ENCODE data around the gene YPEL2. TPM values are rescaled to one million over a fixed set of nuclear protein-coding genes. Genes with fewer than 3 reads are reported as not detected.

YPEL2 gene
- total RNA-seq, 1 experiment from 2014 or later: 4.7 TPM

DNA sequence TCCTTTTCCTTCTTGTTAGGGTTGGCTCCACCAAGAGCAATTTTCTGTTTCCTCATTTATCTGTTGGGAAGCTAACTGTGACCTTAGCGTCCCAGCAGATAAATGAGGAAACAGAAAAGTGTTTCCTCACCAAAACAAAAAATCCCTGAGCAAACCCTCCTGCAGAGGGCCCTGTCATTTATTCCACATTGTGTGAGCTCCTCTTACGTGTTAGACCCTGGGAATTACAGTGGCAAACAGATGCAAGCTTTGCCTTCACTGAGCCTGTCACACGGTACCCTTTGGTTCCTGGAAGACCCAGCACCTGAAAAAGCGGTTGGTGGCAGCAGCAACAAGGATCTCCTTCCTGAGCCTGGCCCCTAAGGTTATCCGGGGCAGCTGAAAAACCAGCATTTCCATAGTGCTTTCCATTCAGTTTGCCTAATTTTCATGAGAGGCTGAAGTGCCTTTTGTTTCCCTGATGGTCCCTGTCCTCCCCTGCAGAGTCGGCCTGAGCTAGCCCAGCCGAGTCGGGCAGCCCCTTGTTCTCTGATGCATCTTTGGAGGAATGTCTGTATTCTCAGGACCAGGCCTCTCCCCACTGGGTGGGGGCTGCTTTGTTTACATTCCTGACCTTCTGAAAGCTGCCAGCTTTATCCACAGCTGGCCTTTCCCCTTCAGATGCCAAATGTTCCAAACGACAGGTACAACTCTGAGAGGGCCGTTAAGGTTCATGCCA is 34.7 kb downstream of the YPEL2 start:
- Histone ChIP-seq H3K9ac (ENCODE audit: low read length) (no peak overlapping the region), H3K27ac (ENCODE audit: low read depth, low read length) (no peak overlapping the region), H3K4me1 (ENCODE audit: control insufficient read depth in 1 of 2, insufficient read depth in 2 of 2, low read length in 2 of 2) (peaks cover 30 to 32% of the 10 kb centered on the region in 2 experiments), H3K9me3 (ENCODE audit: control insufficient read depth in 1 of 2, insufficient read depth in 1 of 2, low read depth in 1 of 2, low read length in 2 of 2) (no peaks in the 10 kb centered on the region), H3K9me2 (ENCODE audit: insufficient read depth) (no peaks in the 10 kb centered on the region), H4K20me1 (ENCODE audit: insufficient read depth) (no peaks in the 10 kb centered on the region), H3K79me2 (ENCODE audit: insufficient read depth, low read length) (no peaks in the 10 kb centered on the region), H3K4me2 (ENCODE audit: low read length) (no peak overlapping the region), H3K36me3 (ENCODE audit: control insufficient read depth in 1 of 2, insufficient read depth in 2 of 2, low read length in 2 of 2) (no peaks in the 10 kb centered on the region), H3K4me3 (replicated peaks in 1 of 2; ENCODE audit: low read depth in 1 of 2, low read length in 2 of 2) (no peak overlapping the region), H3K27me3 (ENCODE audit: insufficient read depth, low read length) (0 out of 2 replicates have a peak, but pooled peaks cover 3% of the 10 kb centered on the region), H2AFZ (ENCODE audit: low read depth, low read length, poor library complexity, severe bottlenecking) (no peak overlapping the region)
- ChIA-PET POLR2A (no interaction called here), RAD21 (ENCODE audit: low non-redundant PET in 1 of 2, low total read pairs in 2 of 2, uncharacterized antibody in 2 of 2, unreplicated experiment in 2 of 2) (no interaction called here), CTCF (interaction anchor here (1.3 kb wide), 1 partner anchor 36 kb away, joined by 4 read pairs; no protein-coding TSS in a partner anchor)
- DNase-seq (ENCODE audit: low read depth, low spot score) (no peak), ATAC-seq (no peak)
- TF ChIP-seq, protein P1, sequence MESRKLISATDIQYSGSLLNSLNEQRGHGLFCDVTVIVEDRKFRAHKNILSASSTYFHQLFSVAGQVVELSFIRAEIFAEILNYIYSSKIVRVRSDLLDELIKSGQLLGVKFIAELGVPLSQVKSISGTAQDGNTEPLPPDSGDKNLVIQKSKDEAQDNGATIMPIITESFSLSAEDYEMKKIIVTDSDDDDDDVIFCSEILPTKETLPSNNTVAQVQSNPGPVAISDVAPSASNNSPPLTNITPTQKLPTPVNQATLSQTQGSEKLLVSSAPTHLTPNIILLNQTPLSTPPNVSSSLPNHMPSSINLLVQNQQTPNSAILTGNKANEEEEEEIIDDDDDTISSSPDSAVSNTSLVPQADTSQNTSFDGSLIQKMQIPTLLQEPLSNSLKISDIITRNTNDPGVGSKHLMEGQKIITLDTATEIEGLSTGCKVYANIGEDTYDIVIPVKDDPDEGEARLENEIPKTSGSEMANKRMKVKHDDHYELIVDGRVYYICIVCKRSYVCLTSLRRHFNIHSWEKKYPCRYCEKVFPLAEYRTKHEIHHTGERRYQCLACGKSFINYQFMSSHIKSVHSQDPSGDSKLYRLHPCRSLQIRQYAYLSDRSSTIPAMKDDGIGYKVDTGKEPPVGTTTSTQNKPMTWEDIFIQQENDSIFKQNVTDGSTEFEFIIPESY (IDR thresholded peaks at IDR 0.05; ENCODE audit: extremely low read depth, insufficient replicate concordance, low read length): no peak
- TF ChIP-seq, protein P2, sequence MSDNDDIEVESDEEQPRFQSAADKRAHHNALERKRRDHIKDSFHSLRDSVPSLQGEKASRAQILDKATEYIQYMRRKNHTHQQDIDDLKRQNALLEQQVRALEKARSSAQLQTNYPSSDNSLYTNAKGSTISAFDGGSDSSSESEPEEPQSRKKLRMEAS (IDR thresholded peaks at IDR 0.05): no peak
- no peak for TF ChIP-seq RAD21 (IDR thresholded peaks at IDR 0.05; ENCODE audit: low read depth)
- TF ChIP-seq FOSL1 (IDR thresholded peaks at IDR 0.05; ENCODE audit: low read depth): no peak
- TF ChIP-seq YY1 (IDR thresholded peaks at IDR 0.05; ENCODE audit: extremely low read depth, insufficient replicate concordance, low read depth, low read length): no peak
- TF ChIP-seq ZNF274 (IDR thresholded peaks at IDR 0.05; ENCODE audit: low read depth, low read length): no peak
- no peak for TF ChIP-seq TCF7L2 (IDR thresholded peaks at IDR 0.05; ENCODE audit: borderline replicate concordance, extremely low read depth, insufficient read depth, insufficient read length)
- no peak for TF ChIP-seq ZFX (IDR thresholded peaks at IDR 0.05)
- TF ChIP-seq POLR2AphosphoS5 (IDR thresholded peaks at IDR 0.05; ENCODE audit: low read depth, low read length): no peak
- TF ChIP-seq CEBPB (IDR thresholded peaks at IDR 0.05; ENCODE audit: low read depth): no peak
- no peak for TF ChIP-seq EZH2phosphoT487 (IDR thresholded peaks at IDR 0.05; ENCODE audit: borderline replicate concordance)
- no peak for TF ChIP-seq SP1 (IDR thresholded peaks at IDR 0.05; ENCODE audit: low read depth)
- TF ChIP-seq ELF1 (IDR thresholded peaks at IDR 0.05; ENCODE audit: borderline replicate concordance, low read depth): no peak
- no peak for TF ChIP-seq CBX3 (IDR thresholded peaks at IDR 0.05; ENCODE audit: low read depth)
- TF ChIP-seq, protein P3, sequence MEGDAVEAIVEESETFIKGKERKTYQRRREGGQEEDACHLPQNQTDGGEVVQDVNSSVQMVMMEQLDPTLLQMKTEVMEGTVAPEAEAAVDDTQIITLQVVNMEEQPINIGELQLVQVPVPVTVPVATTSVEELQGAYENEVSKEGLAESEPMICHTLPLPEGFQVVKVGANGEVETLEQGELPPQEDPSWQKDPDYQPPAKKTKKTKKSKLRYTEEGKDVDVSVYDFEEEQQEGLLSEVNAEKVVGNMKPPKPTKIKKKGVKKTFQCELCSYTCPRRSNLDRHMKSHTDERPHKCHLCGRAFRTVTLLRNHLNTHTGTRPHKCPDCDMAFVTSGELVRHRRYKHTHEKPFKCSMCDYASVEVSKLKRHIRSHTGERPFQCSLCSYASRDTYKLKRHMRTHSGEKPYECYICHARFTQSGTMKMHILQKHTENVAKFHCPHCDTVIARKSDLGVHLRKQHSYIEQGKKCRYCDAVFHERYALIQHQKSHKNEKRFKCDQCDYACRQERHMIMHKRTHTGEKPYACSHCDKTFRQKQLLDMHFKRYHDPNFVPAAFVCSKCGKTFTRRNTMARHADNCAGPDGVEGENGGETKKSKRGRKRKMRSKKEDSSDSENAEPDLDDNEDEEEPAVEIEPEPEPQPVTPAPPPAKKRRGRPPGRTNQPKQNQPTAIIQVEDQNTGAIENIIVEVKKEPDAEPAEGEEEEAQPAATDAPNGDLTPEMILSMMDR (IDR thresholded peaks at IDR 0.05 in 2 of 3, conservative IDR thresholded peaks at IDR 0.05 in 1 of 3; ENCODE audit: borderline replicate concordance in 1 of 3, insufficient read depth in 1 of 3, low read depth in 2 of 3, low read length in 2 of 3): no peak
- TF ChIP-seq, protein P4, sequence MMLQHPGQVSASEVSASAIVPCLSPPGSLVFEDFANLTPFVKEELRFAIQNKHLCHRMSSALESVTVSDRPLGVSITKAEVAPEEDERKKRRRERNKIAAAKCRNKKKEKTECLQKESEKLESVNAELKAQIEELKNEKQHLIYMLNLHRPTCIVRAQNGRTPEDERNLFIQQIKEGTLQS (IDR thresholded peaks at IDR 0.05): no peak
- no peak for TF ChIP-seq SIN3A (IDR thresholded peaks at IDR 0.05; ENCODE audit: low read depth)
- TF ChIP-seq SRF (IDR thresholded peaks at IDR 0.05; ENCODE audit: low read depth): no peak
- intact Hi-C loops (cut with micrococcal nuclease): no loop called here
- no TSS peak for BruUV-seq (replicated peaks)

All from HCT116 (cell line).